ENCODE measurements around the gene SERPINA10. TPM values are rescaled to one million over a fixed set of nuclear protein-coding genes. Genes with fewer than 3 reads are reported as not detected.

The SERPINA10 gene
- total and polyA plus RNA-seq, 2 of the 13 experiments (the other 11 are each of a cell fraction or from before 2014, with no cell fraction given), result 20.1 to 20.2 TPM

DNA sequence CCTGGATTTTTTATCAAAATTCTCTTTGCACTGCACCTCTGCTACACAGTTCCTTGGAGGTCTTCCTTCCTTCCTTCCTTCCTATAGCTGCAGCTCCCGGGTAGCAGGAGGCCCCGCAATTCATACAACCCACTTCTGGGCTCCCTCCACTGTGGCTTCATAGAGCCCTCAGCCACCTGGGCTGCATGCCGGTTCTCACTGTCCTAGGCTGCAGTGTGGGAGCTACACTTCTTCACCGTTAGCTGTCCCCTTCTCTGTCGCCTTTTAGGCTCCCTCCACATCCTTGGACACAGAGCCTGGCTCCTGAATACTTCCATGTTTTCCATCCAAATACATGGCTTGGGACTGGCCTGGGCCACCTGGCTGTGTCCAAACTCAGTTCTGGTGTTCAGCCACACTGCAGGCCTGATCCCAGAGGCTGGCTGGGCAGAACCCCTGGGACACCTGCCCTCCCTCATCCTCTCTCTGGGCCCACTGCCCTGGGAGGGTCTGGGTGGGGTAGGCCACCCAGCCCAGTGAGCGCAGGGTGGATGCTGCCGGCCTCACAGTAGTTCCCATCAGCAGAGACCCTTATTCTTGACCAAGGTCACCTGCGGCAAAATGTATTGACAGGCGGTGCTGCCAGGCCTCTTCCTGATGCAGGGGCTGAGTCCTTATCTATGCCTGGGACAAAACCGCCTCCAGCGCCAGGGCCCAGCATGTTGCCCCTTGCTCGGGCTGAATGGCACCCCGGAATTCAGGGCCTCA is 1.7 kb downstream of the SERPINA10 start (continued):
- TF ChIP-seq, protein P1, sequence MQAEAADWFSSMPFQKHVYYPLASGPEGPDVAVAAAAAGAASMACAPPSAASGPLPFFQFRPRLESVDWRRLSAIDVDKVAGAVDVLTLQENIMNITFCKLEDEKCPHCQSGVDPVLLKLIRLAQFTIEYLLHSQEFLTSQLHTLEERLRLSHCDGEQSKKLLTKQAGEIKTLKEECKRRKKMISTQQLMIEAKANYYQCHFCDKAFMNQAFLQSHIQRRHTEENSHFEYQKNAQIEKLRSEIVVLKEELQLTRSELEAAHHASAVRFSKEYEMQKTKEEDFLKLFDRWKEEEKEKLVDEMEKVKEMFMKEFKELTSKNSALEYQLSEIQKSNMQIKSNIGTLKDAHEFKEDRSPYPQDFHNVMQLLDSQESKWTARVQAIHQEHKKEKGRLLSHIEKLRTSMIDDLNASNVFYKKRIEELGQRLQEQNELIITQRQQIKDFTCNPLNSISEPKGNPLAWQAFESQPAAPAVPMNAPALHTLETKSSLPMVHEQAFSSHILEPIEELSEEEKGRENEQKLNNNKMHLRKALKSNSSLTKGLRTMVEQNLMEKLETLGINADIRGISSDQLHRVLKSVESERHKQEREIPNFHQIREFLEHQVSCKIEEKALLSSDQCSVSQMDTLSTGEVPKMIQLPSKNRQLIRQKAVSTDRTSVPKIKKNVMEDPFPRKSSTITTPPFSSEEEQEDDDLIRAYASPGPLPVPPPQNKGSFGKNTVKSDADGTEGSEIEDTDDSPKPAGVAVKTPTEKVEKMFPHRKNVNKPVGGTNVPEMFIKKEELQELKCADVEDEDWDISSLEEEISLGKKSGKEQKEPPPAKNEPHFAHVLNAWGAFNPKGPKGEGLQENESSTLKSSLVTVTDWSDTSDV (CRISPR knock-in tag; IDR thresholded peaks at IDR 0.05), result peak; percentile 22; the same call in 1 of the 2 replicates
- TF ChIP-seq ZNF430 (CRISPR knock-in tag; IDR thresholded peaks at IDR 0.05), result 0 out of 2 replicates have a peak, but pooled peaks have one; percentile 16
- TF ChIP-seq ZNF788 (CRISPR knock-in tag; IDR thresholded peaks at IDR 0.05; ENCODE audit: borderline replicate concordance), result peak; percentile 46; the same call in 1 of the 2 replicates
- TF ChIP-seq HDAC1 (CRISPR knock-in tag; IDR thresholded peaks at IDR 0.05), result peak; percentile 66
- TF ChIP-seq HOXD1 (CRISPR knock-in tag; IDR thresholded peaks at IDR 0.05), result no peak
- 0 out of 2 replicates have a peak, but pooled peaks have one; percentile 29 for TF ChIP-seq MEF2D (CRISPR knock-in tag; IDR thresholded peaks at IDR 0.05)
- TF ChIP-seq NFKB2 (CRISPR knock-in tag; IDR thresholded peaks at IDR 0.05; ENCODE audit: borderline replicate concordance), result peak; percentile 32; the same call in 1 of the 2 replicates
- no peak for TF ChIP-seq SP1 (IDR thresholded peaks at IDR 0.05)
- TF ChIP-seq SP1 (CRISPR knock-in tag; IDR thresholded peaks at IDR 0.05), result no peak
- TF ChIP-seq ARID4A (CRISPR knock-in tag; IDR thresholded peaks at IDR 0.05; ENCODE audit: borderline replicate concordance), result 0 out of 2 replicates have a peak, but pooled peaks have one; percentile 4
- TF ChIP-seq HHEX (CRISPR knock-in tag; IDR thresholded peaks at IDR 0.05), result no peak
- 0 out of 2 replicates have a peak, but pooled peaks have one; percentile 16 for TF ChIP-seq ONECUT2 (CRISPR knock-in tag; IDR thresholded peaks at IDR 0.05)
- no peak for TF ChIP-seq ZNF614 (CRISPR knock-in tag; IDR thresholded peaks at IDR 0.05; ENCODE audit: borderline replicate concordance)
- TF ChIP-seq ZNF317 (CRISPR knock-in tag; IDR thresholded peaks at IDR 0.05), result 0 out of 2 replicates have a peak, but pooled peaks have one; percentile 15
- TF ChIP-seq ZNF235 (CRISPR knock-in tag; IDR thresholded peaks at IDR 0.05; ENCODE audit: borderline replicate concordance), result 0 out of 2 replicates have a peak, but pooled peaks have one; percentile 59
- TF ChIP-seq SNAI1 (CRISPR knock-in tag; IDR thresholded peaks at IDR 0.05; ENCODE audit: borderline replicate concordance), result 0 out of 2 replicates have a peak, but pooled peaks have one; percentile 46
- no peak for TF ChIP-seq ZNF550 (CRISPR knock-in tag; IDR thresholded peaks at IDR 0.05; ENCODE audit: borderline replicate concordance)
- 0 out of 2 replicates have a peak, but pooled peaks have one; percentile 20 for TF ChIP-seq MAX (IDR thresholded peaks at IDR 0.05)

All from HepG2 (cell line).